Measurements from ENCODE around the gene BCL2L11.

- TF ChIP-seq CTCF (IDR thresholded peaks at IDR 0.05): no peak
- TF ChIP-seq POLR2A (IDR thresholded peaks at IDR 0.05): no peak
Measured at GRCh38 chr2:111189106-111189505, 68.4 kb downstream of the BCL2L11 start.

Data from heart left ventricle (tissue), 13 donors.